ENCODE results near the gene GFER. TPM values are rescaled to one million over a fixed set of nuclear protein-coding genes. Genes with fewer than 3 reads are reported as not detected.

GFER gene
- total and polyA plus RNA-seq, 9 of the 15 experiments (the other 6 are each of a cell fraction or from before 2014, with no cell fraction given): 4.3 to 53.7 (median 19.8) TPM

- DNase-seq (ENCODE audit: extremely low read depth in 1 of 4, low spot score in 3 of 4): peak in 1 of 4 experiments; percentile 8
- Histone ChIP-seq H3K4me2 (ENCODE audit: insufficient read depth, low read length) (no peak overlapping the region), H3K9me3 (replicated peaks; ENCODE audit: control insufficient read depth, insufficient read depth, low read depth, low read length) (no peaks in the 10 kb centered on the region), H3K4me3 (no peak overlapping the region), H4K20me1 (replicated peaks; ENCODE audit: control insufficient read depth, insufficient read depth, low read length) (no peaks in the 10 kb centered on the region), H3K36me3 (ENCODE audit: control insufficient read depth, insufficient read depth, low read length) (peaks cover 62% of the 10 kb centered on the region; the same call in 2 of the 3 replicates), H3K79me2 (ENCODE audit: control insufficient read depth, insufficient read depth, low read length) (peaks cover 38% of the 10 kb centered on the region), H3K27me3 (ENCODE audit: control insufficient read depth in 2 of 2, insufficient read depth in 2 of 2, low read length in 2 of 2) (no peaks in the 10 kb centered on the region), H3K27ac (ENCODE audit: extremely low read depth, low read depth, low read length) (no peak overlapping the region), H3K4me1 (replicated peaks in 1 of 2; ENCODE audit: control insufficient read depth in 2 of 2, insufficient read depth in 2 of 2, low read length in 2 of 2) (peaks cover 7 to 88% of the 10 kb centered on the region in 2 experiments; a peak in 4 of 5 replicates), H2AFZ (ENCODE audit: low read depth, low read length) (no peak overlapping the region), H3K9me1 (ENCODE audit: control insufficient read depth, insufficient read depth, low read length) (no peaks in the 10 kb centered on the region), H3K9ac (ENCODE audit: insufficient read depth in 1 of 2, low read depth in 2 of 2, low read length in 2 of 2) (no peak overlapping the region; a peak in 1 of 4 replicates)
- POLR2A ChIA-PET: interaction anchor here (0.6 to 1.4 kb wide), 6 partner anchors 10 to 941 kb away, joined by 3 to 7 read pairs (median 3); partner anchors contain the start of gene RPS2
- no peak for FAIRE-seq
- no TSS peak for BruUV-seq (replicated peaks)
- 94% methylated on average over 30 of the region's 33 CpGs for WGBS (ENCODE audit: insufficient coverage, low coverage, missing lambda C conversion rate)
- TF ChIP-seq ZNF224 (CRISPR knock-in tag; IDR thresholded peaks at IDR 0.05): no peak
- no peak for TF ChIP-seq GABPA (tag; conservative IDR thresholded peaks at IDR 0.05; ENCODE audit: low read depth)
- no peak for TF ChIP-seq RBM14 (IDR thresholded peaks at IDR 0.05; ENCODE audit: borderline replicate concordance, insufficient read depth, low read depth, low read length)
- no peak for TF ChIP-seq STAT5B (CRISPR knock-in tag; IDR thresholded peaks at IDR 0.05)
- TF ChIP-seq ZBTB17 (CRISPR knock-in tag; IDR thresholded peaks at IDR 0.05): no peak
- TF ChIP-seq KLF13 (tag; IDR thresholded peaks at IDR 0.05; ENCODE audit: borderline replicate concordance, low read depth): no peak
- 0 out of 2 replicates have a peak, but pooled peaks have one; percentile 9 for TF ChIP-seq RBFOX2 (IDR thresholded peaks at IDR 0.05; ENCODE audit: low read depth, low read length)
- TF ChIP-seq CTCFL (IDR thresholded peaks at IDR 0.05; ENCODE audit: borderline replicate concordance, insufficient read depth, low read depth, low read length, poor library complexity, severe bottlenecking): no peak
- CTCF ChIA-PET (ENCODE audit: low intra/inter-chr PET ratio): interaction anchor here (0.6 kb wide), 1 partner anchor 302 kb away, joined by 3 read pairs; no protein-coding TSS in a partner anchor
- intact Hi-C loops (cut with micrococcal nuclease) (no loop called here), in situ Hi-C loops (cut with MboI) (no loop called here)
- ATAC-seq: no peak
Observed at GRCh38 chr16:1975432-1976215, 8.4 kb upstream of the GFER start.
